Stomach (tissue), 4 donors: Measurements from ENCODE around the gene SCAMP1.

Source experiments
- EP300 ChIP-seq: sonication (generic); formaldehyde crosslinking; IDR thresholded peaks from one replicate; pipeline ENCODE4 v1.6.1; 2017; ENCODE audit warnings: antibody characterized with exemption
- POLR2A ChIP-seq, 4 donors: fragments of 450-650 bp; IDR thresholded peaks; one replicate each; pipeline ENCODE4 v1.6.1; 2016; ENCODE audit warnings: antibody characterized with exemption in 4 of 4, control low read depth in 2 of 4, mild to moderate bottlenecking in 1 of 4, moderate library complexity in 1 of 4
- POLR2AphosphoS5 ChIP-seq, 3 donors: sonication (generic); formaldehyde crosslinking; IDR thresholded peaks; one replicate each; pipeline ENCODE4 v1.6.1; 2016; ENCODE audit warnings: antibody characterized with exemption in 3 of 3
- TF ChIP-seq, protein P1 (sequence below), 7 experiments: fragments of 450-650 bp in 4 of 7; fragments of 200-600 bp in 3 of 7; sonication (generic) in 3 of 7; IDR thresholded peaks; one replicate each; pipeline ENCODE4 v1.5.1; 2016 to 2019; ENCODE audit warnings: antibody characterized with exemption in 7 of 7, control low read depth in 2 of 7, mild to moderate bottlenecking in 1 of 7

DNA sequence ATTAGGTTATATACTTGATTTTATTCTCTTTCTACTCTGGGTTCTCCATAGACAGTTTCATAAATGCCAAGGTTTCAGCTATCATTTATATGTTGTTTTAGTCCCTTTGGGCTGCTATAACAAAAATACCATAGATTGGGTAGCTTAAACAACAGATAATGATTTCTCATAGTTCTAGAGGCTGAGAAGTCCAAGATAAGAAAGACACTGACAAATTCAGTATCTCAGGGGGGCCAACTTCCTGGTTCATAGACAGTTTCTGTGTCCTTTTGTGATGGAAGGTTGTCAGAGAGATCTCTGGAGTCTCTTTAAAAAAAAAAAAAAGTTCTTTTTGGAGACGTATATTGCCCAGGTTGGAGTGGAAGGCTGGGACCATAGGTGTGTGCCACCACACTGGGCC, 113.3 kb downstream of the SCAMP1 start:
- TF ChIP-seq, protein P1, sequence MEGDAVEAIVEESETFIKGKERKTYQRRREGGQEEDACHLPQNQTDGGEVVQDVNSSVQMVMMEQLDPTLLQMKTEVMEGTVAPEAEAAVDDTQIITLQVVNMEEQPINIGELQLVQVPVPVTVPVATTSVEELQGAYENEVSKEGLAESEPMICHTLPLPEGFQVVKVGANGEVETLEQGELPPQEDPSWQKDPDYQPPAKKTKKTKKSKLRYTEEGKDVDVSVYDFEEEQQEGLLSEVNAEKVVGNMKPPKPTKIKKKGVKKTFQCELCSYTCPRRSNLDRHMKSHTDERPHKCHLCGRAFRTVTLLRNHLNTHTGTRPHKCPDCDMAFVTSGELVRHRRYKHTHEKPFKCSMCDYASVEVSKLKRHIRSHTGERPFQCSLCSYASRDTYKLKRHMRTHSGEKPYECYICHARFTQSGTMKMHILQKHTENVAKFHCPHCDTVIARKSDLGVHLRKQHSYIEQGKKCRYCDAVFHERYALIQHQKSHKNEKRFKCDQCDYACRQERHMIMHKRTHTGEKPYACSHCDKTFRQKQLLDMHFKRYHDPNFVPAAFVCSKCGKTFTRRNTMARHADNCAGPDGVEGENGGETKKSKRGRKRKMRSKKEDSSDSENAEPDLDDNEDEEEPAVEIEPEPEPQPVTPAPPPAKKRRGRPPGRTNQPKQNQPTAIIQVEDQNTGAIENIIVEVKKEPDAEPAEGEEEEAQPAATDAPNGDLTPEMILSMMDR (IDR thresholded peaks at IDR 0.05), result no peak
- no peak for TF ChIP-seq POLR2AphosphoS5 (IDR thresholded peaks at IDR 0.05)
- TF ChIP-seq POLR2A (IDR thresholded peaks at IDR 0.05), result no peak
- TF ChIP-seq EP300, result no peak
